ENCODE measurements around the gene DGKH.

GRCh38 chr13:42113478-42113877 is 65.0 kb downstream of the DGKH start:
- TF ChIP-seq EP300 (IDR thresholded peaks at IDR 0.05; ENCODE audit: borderline replicate concordance), result no peak
- no peak for TF ChIP-seq TAF1 (IDR thresholded peaks at IDR 0.05; ENCODE audit: low read depth)
- TF ChIP-seq YY1 (IDR thresholded peaks at IDR 0.05; ENCODE audit: low read depth), result no peak
- TF ChIP-seq NFIC (IDR thresholded peaks at IDR 0.05), result no peak
- no peak for TF ChIP-seq FOXM1 (IDR thresholded peaks at IDR 0.05; ENCODE audit: borderline replicate concordance, low read depth)
- TF ChIP-seq CREB1 (IDR thresholded peaks at IDR 0.05; ENCODE audit: low read depth), result no peak
- TF ChIP-seq RAD21 (IDR thresholded peaks at IDR 0.05; ENCODE audit: low read depth), result no peak
- TF ChIP-seq TEAD4 (IDR thresholded peaks at IDR 0.05), result no peak
- TF ChIP-seq CEBPB (IDR thresholded peaks at IDR 0.05), result no peak
- no peak for TF ChIP-seq MAX (IDR thresholded peaks at IDR 0.05)
- no peak for TF ChIP-seq TCF12 (IDR thresholded peaks at IDR 0.05; ENCODE audit: low read depth)
- TF ChIP-seq REST (IDR thresholded peaks at IDR 0.05; ENCODE audit: low read depth), result no peak

Measured in Ishikawa (cell line).